SK-N-SH (cell line): Measurements from ENCODE around the gene TM9SF4. TPM values are rescaled to one million over a fixed set of nuclear protein-coding genes. Genes with fewer than 3 reads are reported as not detected.

ENCODE experiments used
- CTCF ChIA-PET: fragments of 300-600, 350-600 bp; formaldehyde crosslinking; extraction: SDS; loops from one replicate; lab custom pipeline; 2021; lab: Yijun Ruan, JAX
- POLR2A ChIA-PET: fragments of 350-600 bp; sonication (Branson Sonifier 250); formaldehyde crosslinking; extraction: SDS; loops from one replicate; lab custom pipeline; 2020; ENCODE audit warnings: antibody characterized with exemption, inconsistent platforms; lab: Yijun Ruan, JAX
- DNase-seq: peaks from one replicate; pipeline ENCODE4 v3.0.0; 2012
- H2AFZ ChIP-seq: fragments of 200-600 bp; sonication (generic); 2 replicates; pipeline ENCODE4 v1.8.1; 2016; ENCODE audit warnings: antibody characterized with exemption, mild to moderate bottlenecking, low read depth
- H3F3A ChIP-seq: fragments of 200-600 bp; sonication (generic); replicated peaks from 2 replicates; pipeline ENCODE3; 2016; ENCODE audit warnings: antibody characterized with exemption, mild to moderate bottlenecking; ENCODE audit not compliant: insufficient read depth
- H3K27ac ChIP-seq, 2 experiments: fragments of 200-500 bp in 1 of 2; fragments of 200-600 bp in 1 of 2; sonication (Bioruptor generic) in 1 of 2; sonication (generic), shearing (Covaris generic) in 1 of 2; 2 replicates each; pipeline versions ENCODE4 v1.5.1 to v1.6.1; 2014 to 2016; ENCODE audit warnings: low read depth in 2 of 2, inconsistent platforms in 1 of 2, low read length in 1 of 2, mild to moderate bottlenecking in 1 of 2, mixed read lengths in 1 of 2
- H3K27me3 ChIP-seq: fragments of 200-600 bp; sonication (generic), shearing (Covaris generic); 2 replicates; pipeline ENCODE4 v1.6.1; 2016; ENCODE audit warnings: mixed run types; ENCODE audit not compliant: insufficient read depth
- H3K36me3 ChIP-seq, 2 experiments: fragments of 200-500 bp in 1 of 2; fragments of 200-600 bp in 1 of 2; sonication (Bioruptor generic) in 1 of 2; sonication (generic) in 1 of 2; replicated peaks in 1 of 2; 2 replicates each; pipeline versions ENCODE3 to v1.5.1; 2014 to 2016; ENCODE audit warnings: low read length in 1 of 2, mild to moderate bottlenecking in 1 of 2; ENCODE audit not compliant: insufficient read depth in 2 of 2, control insufficient read depth in 1 of 2
- H3K4me1 ChIP-seq, 2 experiments: fragments of 200-500 bp in 1 of 2; fragments of 200-600 bp in 1 of 2; sonication (Bioruptor generic) in 1 of 2; sonication (generic), shearing (Covaris generic) in 1 of 2; 2 replicates each; pipeline versions ENCODE4 v1.5.1 to v1.6.1; 2014 to 2016; ENCODE audit warnings: low read depth in 1 of 2, low read length in 1 of 2, mixed run types in 1 of 2; ENCODE audit not compliant: insufficient read depth in 2 of 2, control insufficient read depth in 1 of 2
- H3K4me2 ChIP-seq: fragments of 200-600 bp; sonication (generic), shearing (Covaris generic); 2 replicates; pipeline ENCODE4 v1.6.1; 2017; ENCODE audit warnings: mixed run types
- H3K4me3 ChIP-seq, 2 experiments: fragments of 200-500 bp in 1 of 2; fragments of 200-600 bp in 1 of 2; sonication (Bioruptor generic) in 1 of 2; sonication (generic), shearing (Covaris generic) in 1 of 2; 2 replicates each; pipeline versions ENCODE4 v1.5.1 to v1.8.1; 2014 to 2016; ENCODE audit warnings: low read depth in 2 of 2, inconsistent platforms in 1 of 2, low read length in 1 of 2, mild to moderate bottlenecking in 1 of 2, mixed read lengths in 1 of 2, moderate library complexity in 1 of 2
- H3K79me2 ChIP-seq: fragments of 200-600 bp; sonication (generic); 2 replicates; pipeline ENCODE4 v1.8.1; 2017; ENCODE audit warnings: mild to moderate bottlenecking; ENCODE audit not compliant: insufficient read depth
- H3K9ac ChIP-seq: fragments of 200-600 bp; sonication (generic); 2 replicates; pipeline ENCODE4 v1.6.1; 2017; ENCODE audit warnings: mixed run types
- H3K9me2 ChIP-seq: fragments of 200-600 bp; sonication (generic); 2 replicates; pipeline ENCODE4 v1.6.1; 2017; ENCODE audit warnings: mixed run types
- H3K9me3 ChIP-seq: fragments of 200-600 bp; sonication (generic); 2 replicates; pipeline ENCODE4 v1.6.1; 2017; ENCODE audit warnings: mixed run types, mild to moderate bottlenecking, moderate library complexity
- H4K20me1 ChIP-seq: fragments of 200-600 bp; sonication (generic); 2 replicates; pipeline ENCODE4 v1.6.1; 2017; ENCODE audit warnings: mild to moderate bottlenecking, mixed run types; ENCODE audit not compliant: insufficient read depth
- CHD2 ChIP-seq: fragments of 150-350 bp; IDR thresholded peaks from 2 replicates; pipeline ENCODE4 v1.6.1; 2018; ENCODE audit warnings: low read length; ENCODE audit not compliant: partially characterized antibody
- EZH2phosphoT487 ChIP-seq: fragments of 200-600 bp; sonication (generic); IDR thresholded peaks from 2 replicates; pipeline ENCODE4 v1.6.1; 2017; ENCODE audit warnings: low read depth, mixed run types, mild to moderate bottlenecking, antibody characterized with exemption, moderate library complexity, borderline replicate concordance
- FOSL2 ChIP-seq: IDR thresholded peaks from 2 replicates; pipeline ENCODE4 v1.4.0; 2012; ENCODE audit warnings: low read depth, mild to moderate bottlenecking, moderate library complexity, borderline replicate concordance
- NRF1 ChIP-seq: IDR thresholded peaks from 2 replicates; pipeline ENCODE4 v1.6.1; 2012; ENCODE audit warnings: low read depth, mild to moderate bottlenecking, low read length
- WGBS: methylation state at CpG from one replicate; pipeline ENCODE4 v1.1.6; 2017; ENCODE audit warnings: low lambda C conversion rate; 5-methylcytosine and 5-hydroxymethylcytosine counted together
- polyA plus RNA-seq, 3 experiments: library from polyadenylated mRNA; depleted of rRNA; stranded (reverse); fragments of >200 nt; gene quantifications; 2 replicates each; pipeline ENCODE4 v1.2.3, GENCODE V29; 2012
- TF ChIP-seq, protein P1 (sequence below): IDR thresholded peaks from 2 replicates; pipeline ENCODE4 v1.4.0; 2012; ENCODE audit warnings: low read depth
- TF ChIP-seq, protein P2 (sequence below): fragments of 150-350 bp; IDR thresholded peaks from 2 replicates; pipeline ENCODE4 v1.6.1; 2017; ENCODE audit warnings: antibody characterized with exemption, low read length, low read depth, borderline replicate concordance
- TF ChIP-seq, protein P3 (sequence below): fragments of 150-350 bp; IDR thresholded peaks from 2 replicates; pipeline ENCODE4 v1.6.1; 2016; ENCODE audit warnings: mild to moderate bottlenecking, low read depth, low read length

The TM9SF4 gene
- polyA plus RNA-seq, 1 of the 3 experiments (the other 2 are of a cell fraction): 61.0 TPM

DNA sequence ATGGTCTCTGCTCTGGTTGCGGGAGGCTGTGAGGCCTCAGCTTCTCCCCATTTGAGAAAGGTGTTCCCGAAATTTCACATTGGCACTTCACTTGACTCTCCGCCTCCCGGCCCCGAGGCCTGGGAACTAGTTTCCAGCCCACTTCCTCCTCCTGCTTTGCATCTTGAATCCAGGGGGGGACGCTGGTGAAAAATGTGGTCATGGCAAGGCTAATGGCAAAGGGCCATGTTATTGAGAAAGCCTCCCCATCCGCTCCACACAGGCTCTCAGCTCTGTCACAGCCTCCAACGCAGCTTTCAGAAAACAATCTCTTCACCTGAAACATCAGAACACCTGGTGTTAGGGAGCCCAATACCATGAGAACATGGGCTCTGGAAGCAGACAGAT is 92.5 kb downstream of the TM9SF4 start:
- H3F3A ChIP-seq: peaks cover 6% of the 10 kb centered on the region
- no peaks in the 10 kb centered on the region for H3K9me2 ChIP-seq
- ChIA-PET POLR2A (interaction anchor here (1.2 kb wide), 1 partner anchor 11 kb away, joined by 3 read pairs; no protein-coding TSS in a partner anchor), CTCF (interaction anchor here (1.3 kb wide), 1 partner anchor 11 kb away, joined by 3 read pairs; no protein-coding TSS in a partner anchor)
- H3K79me2 ChIP-seq: peaks cover 87% of the 10 kb centered on the region
- peaks cover 37% of the 10 kb centered on the region for H4K20me1 ChIP-seq
- no peak overlapping the region for H3K9ac ChIP-seq
- peaks cover 20 to 25% of the 10 kb centered on the region in 2 experiments; a peak in 3 of 4 replicates for H3K4me1 ChIP-seq
- H3K4me2 ChIP-seq: no peak overlapping the region
- H3K9me3 ChIP-seq: no peaks in the 10 kb centered on the region
- no peak overlapping the region for H3K4me3 ChIP-seq
- WGBS: 91% methylated on average over 8 of the region's 8 CpGs
- no peak overlapping the region for H2AFZ ChIP-seq
- H3K27ac ChIP-seq: no peak overlapping the region
- DNase-seq: no peak
- H3K27me3 ChIP-seq: no peaks in the 10 kb centered on the region
- H3K36me3 ChIP-seq: peaks cover 36 to 63% of the 10 kb centered on the region in 2 experiments
- TF ChIP-seq NRF1 (no peak), CHD2 (no peak), FOSL2 (no peak)
- TF ChIP-seq, protein P1, sequence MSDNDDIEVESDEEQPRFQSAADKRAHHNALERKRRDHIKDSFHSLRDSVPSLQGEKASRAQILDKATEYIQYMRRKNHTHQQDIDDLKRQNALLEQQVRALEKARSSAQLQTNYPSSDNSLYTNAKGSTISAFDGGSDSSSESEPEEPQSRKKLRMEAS: no peak

DNA sequence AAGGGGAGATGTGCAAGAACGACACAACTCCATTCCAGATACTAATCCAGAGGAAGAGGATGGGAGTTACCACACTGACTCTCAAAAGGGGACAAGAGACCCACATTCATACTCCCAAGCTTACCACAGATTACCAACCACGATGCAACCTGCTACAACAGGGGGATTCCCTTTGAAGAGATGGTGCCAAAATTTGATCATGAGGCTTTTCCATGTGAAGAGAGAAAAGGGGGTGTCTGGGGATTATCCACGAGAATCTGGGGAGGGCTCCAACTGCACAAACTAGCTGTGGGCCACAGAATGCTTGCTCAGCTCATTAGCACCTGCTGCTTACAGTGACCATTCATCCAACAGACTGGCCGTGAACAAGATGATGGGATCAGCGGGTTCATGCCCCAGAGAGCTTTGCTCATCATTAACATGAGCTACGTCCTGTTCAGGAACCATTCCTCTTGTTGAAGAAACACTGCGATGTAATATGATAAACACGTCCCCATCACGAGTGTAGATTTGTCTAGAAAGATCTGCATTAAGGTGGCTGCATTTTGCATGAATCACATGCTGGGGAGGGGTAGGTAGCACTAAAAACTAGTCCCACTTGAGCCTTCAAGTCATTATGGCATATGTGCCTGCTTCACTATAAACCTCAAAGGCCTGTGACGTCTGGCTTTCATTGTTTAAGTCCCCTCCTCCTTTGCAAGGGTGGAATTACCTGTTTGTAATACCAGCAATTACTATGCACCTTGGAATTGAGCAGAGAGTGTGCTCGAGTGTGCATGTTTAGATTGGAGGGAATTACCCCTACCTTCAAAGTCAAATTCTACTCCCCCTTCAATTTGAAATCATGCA is 94.1 kb downstream of the TM9SF4 start:
- Histone ChIP-seq H3K4me3 (no peak overlapping the region), H3K27ac (no peak overlapping the region), H4K20me1 (peaks cover 35% of the 10 kb centered on the region), H3K79me2 (peaks cover 96% of the 10 kb centered on the region), H3K36me3 (peaks cover 27 to 46% of the 10 kb centered on the region in 2 experiments), H3K9me2 (no peaks in the 10 kb centered on the region), H3K27me3 (no peaks in the 10 kb centered on the region), H3K9me3 (no peaks in the 10 kb centered on the region), H3F3A (no peaks in the 10 kb centered on the region), H3K4me2 (no peak overlapping the region), H2AFZ (no peak overlapping the region), H3K9ac (no peak overlapping the region; the same call in 1 of the 2 replicates), H3K4me1 (peaks cover 22 to 30% of the 10 kb centered on the region in 2 experiments; a peak in 3 of 4 replicates)
- WGBS: 87% methylated on average over 11 of the region's 11 CpGs
- POLR2A ChIA-PET: no interaction called here
- CTCF ChIA-PET: no interaction called here
- TF ChIP-seq EZH2phosphoT487 (no peak), NRF1 (no peak)
- TF ChIP-seq, protein P2, sequence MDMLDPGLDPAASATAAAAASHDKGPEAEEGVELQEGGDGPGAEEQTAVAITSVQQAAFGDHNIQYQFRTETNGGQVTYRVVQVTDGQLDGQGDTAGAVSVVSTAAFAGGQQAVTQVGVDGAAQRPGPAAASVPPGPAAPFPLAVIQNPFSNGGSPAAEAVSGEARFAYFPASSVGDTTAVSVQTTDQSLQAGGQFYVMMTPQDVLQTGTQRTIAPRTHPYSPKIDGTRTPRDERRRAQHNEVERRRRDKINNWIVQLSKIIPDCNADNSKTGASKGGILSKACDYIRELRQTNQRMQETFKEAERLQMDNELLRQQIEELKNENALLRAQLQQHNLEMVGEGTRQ: no peak
- TF ChIP-seq, protein P3, sequence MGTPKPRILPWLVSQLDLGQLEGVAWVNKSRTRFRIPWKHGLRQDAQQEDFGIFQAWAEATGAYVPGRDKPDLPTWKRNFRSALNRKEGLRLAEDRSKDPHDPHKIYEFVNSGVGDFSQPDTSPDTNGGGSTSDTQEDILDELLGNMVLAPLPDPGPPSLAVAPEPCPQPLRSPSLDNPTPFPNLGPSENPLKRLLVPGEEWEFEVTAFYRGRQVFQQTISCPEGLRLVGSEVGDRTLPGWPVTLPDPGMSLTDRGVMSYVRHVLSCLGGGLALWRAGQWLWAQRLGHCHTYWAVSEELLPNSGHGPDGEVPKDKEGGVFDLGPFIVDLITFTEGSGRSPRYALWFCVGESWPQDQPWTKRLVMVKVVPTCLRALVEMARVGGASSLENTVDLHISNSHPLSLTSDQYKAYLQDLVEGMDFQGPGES: no peak
- DNase-seq: no peak
